Gastrocnemius medialis (tissue), 4 donors: Measurements from ENCODE around the gene CFDP1.

Experiments used
- CTCF ChIP-seq, 5 experiments: fragments of 450-650 bp in 3 of 5; fragments of 200-600 bp in 2 of 5; sonication (generic) in 2 of 5; IDR thresholded peaks in 4 of 5; conservative IDR thresholded peaks in 1 of 5; 1 replicate in 4 of 5; 2 replicates in 1 of 5; pipeline ENCODE4 v1.5.1; 2016 to 2019; ENCODE audit warnings: antibody characterized with exemption in 5 of 5, mild to moderate bottlenecking in 3 of 5, moderate library complexity in 3 of 5
- POLR2A ChIP-seq, 2 donors: fragments of 450-650 bp; IDR thresholded peaks; one replicate each; pipeline ENCODE4 v1.6.1; 2017; ENCODE audit warnings: antibody characterized with exemption in 2 of 2, mild to moderate bottlenecking in 2 of 2, moderate library complexity in 2 of 2

- no peak for TF ChIP-seq POLR2A (IDR thresholded peaks at IDR 0.05)
- no peak for TF ChIP-seq CTCF (IDR thresholded peaks at IDR 0.05 in 4 of 5, conservative IDR thresholded peaks at IDR 0.05 in 1 of 5)
Observed at GRCh38 chr16:75361936-75362335, 71.4 kb downstream of the CFDP1 start.
